T-helper 1 cell treated with Interleukin-12 subunit alpha and Interleukin-12 subunit beta and Interleukin-4 antibody, amounts not matched to agents 30 ng/mL and 1 ng/mL, for 36 hours (primary cell): Measurements from ENCODE around the gene LIN7B. TPM values are rescaled to one million over a fixed set of nuclear protein-coding genes. Genes with fewer than 3 reads are reported as not detected.

Experiments used
- intact Hi-C: fragments of 100-400 bp; cut with micrococcal nuclease; formaldehyde crosslinking; loops from one replicate; pipeline ENCODE4 v1.15.1; 2024
- total RNA-seq: library from RNA; stranded (reverse); gene quantifications from 2 replicates; pipeline ENCODE4 v1.2.3, GENCODE V29; 2022

LIN7B gene
- total RNA-seq, 1 donor from 2014 or later = 3.4 TPM

GRCh38 chr19:49140951-49141350, 26.8 kb downstream of the LIN7B start:
- intact Hi-C loops = no loop called here

- intact Hi-C loops = no loop called here
These were observed 27.2 kb downstream of the LIN7B start for GRCh38 chr19:49141352-49141751.

GRCh38 chr19:49142866-49143335, 28.7 kb downstream of the LIN7B start:
- intact Hi-C loops = loop anchor here (2.0 kb wide), 1 partner anchor 24 kb away; the partner anchor contains the start of genes C19orf73 and PPFIA3

- intact Hi-C loops = loop anchor here (1.0 to 5.0 kb wide), 7 partner anchors 12 to 153 kb away; partner anchors contain the start of genes C19orf73, GYS1, PPFIA3 and RUVBL2
These were observed 31.6 kb downstream of the LIN7B start for GRCh38 chr19:49145573-49146407.

- intact Hi-C loops = loop anchor here (1.0 to 5.0 kb wide), 4 partner anchors 11 to 154 kb away; partner anchors contain the start of genes C19orf73, GYS1, PPFIA3 and RUVBL2
These were observed 32.2 kb downstream of the LIN7B start for GRCh38 chr19:49146408-49146770.

GRCh38 chr19:49148044-49148682, 34.0 kb downstream of the LIN7B start:
- intact Hi-C loops = loop anchor here (5.0 kb wide), 1 partner anchor 156 kb away; the partner anchor contains the start of genes GYS1 and RUVBL2

- intact Hi-C loops = loop anchor here (1.0 to 5.0 kb wide), 2 partner anchors 21 to 157 kb away; partner anchors contain the start of genes GYS1 and RUVBL2
These were observed 34.8 kb downstream of the LIN7B start for GRCh38 chr19:49148784-49149651.

GRCh38 chr19:49149652-49150105, 35.5 kb downstream of the LIN7B start:
- intact Hi-C loops = loop anchor here (1.0 to 5.0 kb wide), 3 partner anchors 21 to 157 kb away; partner anchors contain the start of genes GYS1, RUVBL2 and SNRNP70

- intact Hi-C loops = loop anchor here (1.0 kb wide), 1 partner anchor 65 kb away; the partner anchor contains the start of gene SNRNP70
These were observed 36.2 kb downstream of the LIN7B start for GRCh38 chr19:49150106-49150943.

- intact Hi-C loops = loop anchor here (1.0 kb wide), 1 partner anchor 66 kb away; the partner anchor contains the start of gene SNRNP70
These were observed 36.7 kb downstream of the LIN7B start for GRCh38 chr19:49150944-49151243.

- intact Hi-C loops = no loop called here
These were observed 37.3 kb downstream of the LIN7B start for GRCh38 chr19:49151267-49152118.

GRCh38 chr19:49152119-49152550, 38.0 kb downstream of the LIN7B start:
- intact Hi-C loops = no loop called here

- intact Hi-C loops = no loop called here
These were observed 39.1 kb downstream of the LIN7B start for GRCh38 chr19:49153167-49153809.

- intact Hi-C loops = no loop called here
These were observed 40.1 kb downstream of the LIN7B start for GRCh38 chr19:49154279-49154678.

GRCh38 chr19:49155005-49155819, 41.0 kb downstream of the LIN7B start, which contains the start of gene HRC:
Gene HRC (minus strand): TSS chr19:49155396. CDS start chr19:49155237, 159 bp downstream.
- intact Hi-C loops = no loop called here

- intact Hi-C loops = no loop called here
These were observed 41.7 kb downstream of the LIN7B start for GRCh38 chr19:49155820-49156346.
